ENCODE measurements around the gene KDM4C. TPM values are rescaled to one million over a fixed set of nuclear protein-coding genes. Genes with fewer than 3 reads are reported as not detected.

The KDM4C gene
- total RNA-seq, 1 experiment from 2014 or later: 4.8 TPM

DNA sequence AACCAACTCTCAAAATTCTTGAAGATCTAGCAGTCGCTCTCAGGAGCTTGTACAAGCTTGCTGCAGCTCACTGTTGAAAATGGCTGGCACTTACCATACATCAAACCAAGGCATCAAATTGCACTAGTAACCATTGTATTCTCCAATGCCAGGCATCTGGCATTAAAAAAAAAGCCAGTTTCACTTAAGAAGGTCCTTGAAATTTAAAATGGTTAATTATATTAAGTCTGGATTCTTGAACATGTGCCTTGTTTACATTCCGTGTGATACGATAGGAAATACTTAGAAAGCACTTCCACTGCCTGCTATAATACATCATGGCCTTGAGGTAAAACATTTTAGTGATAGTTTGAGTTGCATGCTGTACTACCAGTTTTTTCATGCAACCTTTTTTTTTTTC is 300.7 kb downstream of the KDM4C start:
- H3K27ac ChIP-seq (ENCODE audit: low read depth, low read length, poor library complexity, severe bottlenecking): no peak overlapping the region
- TF ChIP-seq EZH2 (IDR thresholded peaks at IDR 0.05; ENCODE audit: borderline replicate concordance, low read depth, low read length, poor library complexity, severe bottlenecking): no peak
- TF ChIP-seq, protein P1, sequence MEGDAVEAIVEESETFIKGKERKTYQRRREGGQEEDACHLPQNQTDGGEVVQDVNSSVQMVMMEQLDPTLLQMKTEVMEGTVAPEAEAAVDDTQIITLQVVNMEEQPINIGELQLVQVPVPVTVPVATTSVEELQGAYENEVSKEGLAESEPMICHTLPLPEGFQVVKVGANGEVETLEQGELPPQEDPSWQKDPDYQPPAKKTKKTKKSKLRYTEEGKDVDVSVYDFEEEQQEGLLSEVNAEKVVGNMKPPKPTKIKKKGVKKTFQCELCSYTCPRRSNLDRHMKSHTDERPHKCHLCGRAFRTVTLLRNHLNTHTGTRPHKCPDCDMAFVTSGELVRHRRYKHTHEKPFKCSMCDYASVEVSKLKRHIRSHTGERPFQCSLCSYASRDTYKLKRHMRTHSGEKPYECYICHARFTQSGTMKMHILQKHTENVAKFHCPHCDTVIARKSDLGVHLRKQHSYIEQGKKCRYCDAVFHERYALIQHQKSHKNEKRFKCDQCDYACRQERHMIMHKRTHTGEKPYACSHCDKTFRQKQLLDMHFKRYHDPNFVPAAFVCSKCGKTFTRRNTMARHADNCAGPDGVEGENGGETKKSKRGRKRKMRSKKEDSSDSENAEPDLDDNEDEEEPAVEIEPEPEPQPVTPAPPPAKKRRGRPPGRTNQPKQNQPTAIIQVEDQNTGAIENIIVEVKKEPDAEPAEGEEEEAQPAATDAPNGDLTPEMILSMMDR (conservative IDR thresholded peaks at IDR 0.05; ENCODE audit: low read depth, low read length): no peak
- no peak for DNase-seq (ENCODE audit: low spot score)
- CTCF ChIA-PET: no interaction called here
- intact Hi-C loops (cut with micrococcal nuclease; ENCODE audit: unreplicated experiment): no loop called here
- no peaks in the 10 kb centered on the region for H3K27me3 ChIP-seq (replicated peaks; ENCODE audit: insufficient read depth, low read depth, low read length, poor library complexity)
- POLR2A ChIA-PET (ENCODE audit: low non-redundant PET): no interaction called here
- no peaks in the 10 kb centered on the region for H3K4me1 ChIP-seq (ENCODE audit: insufficient read depth, low read length, poor library complexity, severe bottlenecking)
- no peak overlapping the region for H3K4me3 ChIP-seq (ENCODE audit: low read depth, low read length, poor library complexity, severe bottlenecking)
- no peaks in the 10 kb centered on the region for H3K36me3 ChIP-seq (ENCODE audit: insufficient read depth, low read length, poor library complexity, severe bottlenecking)
- BruUV-seq (replicated peaks): no TSS peak
- no peaks in the 10 kb centered on the region for H3K9me3 ChIP-seq (ENCODE audit: low read depth, low read length, poor library complexity, severe bottlenecking)

DNA sequence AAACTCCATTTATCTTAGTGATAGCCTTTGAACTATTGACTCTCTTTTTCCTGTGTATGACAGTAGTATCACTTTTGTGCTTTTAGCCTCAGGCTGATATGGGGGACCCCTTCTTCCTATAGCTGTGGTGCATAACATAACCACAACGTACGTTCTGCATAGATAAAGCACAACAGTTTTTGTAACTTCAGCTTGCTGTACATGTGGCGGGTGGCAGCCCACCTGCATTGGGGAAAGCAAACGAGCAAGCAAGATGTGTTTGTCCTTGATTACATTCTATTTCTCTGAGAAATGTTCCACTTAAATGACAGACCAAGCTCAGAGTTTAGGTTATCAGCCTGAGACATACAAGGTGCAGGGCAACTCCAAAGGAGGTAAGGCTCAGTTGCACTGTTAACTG is 309.4 kb downstream of the KDM4C start:
- H3K27me3 ChIP-seq (replicated peaks; ENCODE audit: insufficient read depth, low read depth, low read length, poor library complexity): no peaks in the 10 kb centered on the region
- TF ChIP-seq EZH2 (IDR thresholded peaks at IDR 0.05; ENCODE audit: borderline replicate concordance, low read depth, low read length, poor library complexity, severe bottlenecking): no peak
- TF ChIP-seq, protein P1 (conservative IDR thresholded peaks at IDR 0.05; ENCODE audit: low read depth, low read length): no peak
- no TSS peak for BruUV-seq (replicated peaks)
- no peaks in the 10 kb centered on the region for H3K9me3 ChIP-seq (ENCODE audit: low read depth, low read length, poor library complexity, severe bottlenecking)
- H3K36me3 ChIP-seq (ENCODE audit: insufficient read depth, low read length, poor library complexity, severe bottlenecking): no peaks in the 10 kb centered on the region
- ChIA-PET CTCF (no interaction called here), POLR2A (ENCODE audit: low non-redundant PET) (no interaction called here)
- intact Hi-C loops (cut with micrococcal nuclease; ENCODE audit: unreplicated experiment): no loop called here
- H3K27ac ChIP-seq (ENCODE audit: low read depth, low read length, poor library complexity, severe bottlenecking): no peak overlapping the region
- no peak for DNase-seq (ENCODE audit: low spot score)
- no peaks in the 10 kb centered on the region for H3K4me1 ChIP-seq (ENCODE audit: insufficient read depth, low read length, poor library complexity, severe bottlenecking)
- H3K4me3 ChIP-seq (ENCODE audit: low read depth, low read length, poor library complexity, severe bottlenecking): no peak overlapping the region

DNA sequence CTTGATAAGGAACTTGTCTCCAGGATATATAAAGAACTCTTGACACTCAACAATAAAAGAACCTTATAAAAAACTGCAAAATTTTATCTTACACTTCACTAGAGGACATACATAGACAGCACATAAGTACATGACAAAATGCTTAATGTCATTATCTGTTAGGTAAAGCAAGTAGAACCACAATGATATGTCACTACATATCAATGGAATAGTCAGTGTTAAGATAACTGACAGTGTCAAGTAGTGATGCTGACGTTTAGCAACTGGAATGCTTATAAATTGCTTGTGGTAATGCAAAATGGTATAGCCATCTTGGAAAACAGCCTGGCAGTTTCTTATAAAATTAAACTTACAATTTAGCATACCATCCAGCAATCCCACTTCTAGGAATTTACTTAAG is 314.1 kb downstream of the KDM4C start:
- H3K27ac ChIP-seq (ENCODE audit: low read depth, low read length, poor library complexity, severe bottlenecking): no peak overlapping the region
- ChIA-PET POLR2A (ENCODE audit: low non-redundant PET) (no interaction called here), CTCF (no interaction called here)
- no peaks in the 10 kb centered on the region for H3K9me3 ChIP-seq (ENCODE audit: low read depth, low read length, poor library complexity, severe bottlenecking)
- BruUV-seq (replicated peaks): no TSS peak
- H3K27me3 ChIP-seq (replicated peaks; ENCODE audit: insufficient read depth, low read depth, low read length, poor library complexity): no peaks in the 10 kb centered on the region
- no peak overlapping the region for H3K4me3 ChIP-seq (ENCODE audit: low read depth, low read length, poor library complexity, severe bottlenecking)
- no peaks in the 10 kb centered on the region for H3K36me3 ChIP-seq (ENCODE audit: insufficient read depth, low read length, poor library complexity, severe bottlenecking)
- H3K4me1 ChIP-seq (ENCODE audit: insufficient read depth, low read length, poor library complexity, severe bottlenecking): no peaks in the 10 kb centered on the region
- intact Hi-C loops (cut with micrococcal nuclease; ENCODE audit: unreplicated experiment): no loop called here
- DNase-seq (ENCODE audit: low spot score): no peak
- TF ChIP-seq EZH2 (IDR thresholded peaks at IDR 0.05; ENCODE audit: borderline replicate concordance, low read depth, low read length, poor library complexity, severe bottlenecking): no peak
- TF ChIP-seq, protein P1 (conservative IDR thresholded peaks at IDR 0.05; ENCODE audit: low read depth, low read length): no peak
